ENCODE data around the gene TTC3. TPM values are rescaled to one million over a fixed set of nuclear protein-coding genes. Genes with fewer than 3 reads are reported as not detected.

The TTC3 gene
- total RNA-seq, 1 experiment from 2014 or later: 71.5 TPM

GRCh38 chr21:37061926-37062592 lies 11.0 kb upstream of the TTC3 start:
- TF ChIP-seq TCF7L2 (IDR thresholded peaks at IDR 0.05; ENCODE audit: borderline replicate concordance, extremely low read depth, insufficient read depth, insufficient read length) (no peak), SP1 (IDR thresholded peaks at IDR 0.05; ENCODE audit: low read depth) (no peak), CEBPB (IDR thresholded peaks at IDR 0.05; ENCODE audit: low read depth) (no peak), ZNF274 (IDR thresholded peaks at IDR 0.05; ENCODE audit: low read depth, low read length) (no peak), CBX3 (IDR thresholded peaks at IDR 0.05; ENCODE audit: low read depth) (no peak), ATF3 (IDR thresholded peaks at IDR 0.05) (no peak), RAD21 (IDR thresholded peaks at IDR 0.05; ENCODE audit: low read depth) (no peak), REST (IDR thresholded peaks at IDR 0.05; ENCODE audit: low read depth) (no peak), ZFX (IDR thresholded peaks at IDR 0.05) (no peak)
- Histone ChIP-seq H3K9ac (ENCODE audit: low read length) (no peak overlapping the region), H3K9me2 (ENCODE audit: insufficient read depth) (no peaks in the 10 kb centered on the region), H3K4me1 (ENCODE audit: control insufficient read depth in 1 of 2, insufficient read depth in 2 of 2, low read length in 2 of 2) (peaks cover 12 to 15% of the 10 kb centered on the region in 2 experiments), H4K20me1 (ENCODE audit: insufficient read depth) (no peaks in the 10 kb centered on the region), H2AFZ (ENCODE audit: low read depth, low read length, poor library complexity, severe bottlenecking) (no peak overlapping the region), H3K4me2 (ENCODE audit: low read length) (no peak overlapping the region), H3K9me3 (ENCODE audit: control insufficient read depth in 1 of 2, insufficient read depth in 1 of 2, low read depth in 1 of 2, low read length in 2 of 2) (no peaks in the 10 kb centered on the region; a peak in 2 of 4 replicates), H3K27ac (ENCODE audit: low read depth, low read length) (no peak overlapping the region), H3K27me3 (ENCODE audit: insufficient read depth, low read length) (no peaks in the 10 kb centered on the region), H3K4me3 (replicated peaks in 1 of 2; ENCODE audit: low read depth in 1 of 2, low read length in 2 of 2) (no peak overlapping the region), H3K36me3 (ENCODE audit: control insufficient read depth in 1 of 2, insufficient read depth in 2 of 2, low read length in 2 of 2) (no peaks in the 10 kb centered on the region), H3K79me2 (ENCODE audit: insufficient read depth, low read length) (no peaks in the 10 kb centered on the region)
- BruUV-seq (replicated peaks): no TSS peak
- POLR2A ChIA-PET: no interaction called here
- DNase-seq (ENCODE audit: low read depth, low spot score): no peak
- intact Hi-C loops (cut with micrococcal nuclease): no loop called here
- ATAC-seq: no peak
- RAD21 ChIA-PET (ENCODE audit: low non-redundant PET in 1 of 2, low total read pairs in 2 of 2, uncharacterized antibody in 2 of 2, unreplicated experiment in 2 of 2): no interaction called here
- CTCF ChIA-PET: interaction anchor here (1.4 kb wide), 1 partner anchor 52 kb away, joined by 5 read pairs; no protein-coding TSS in a partner anchor

Data from HCT116 (cell line).